Mesenchymal stem cell (in vitro differentiated cells and primary cell): ENCODE measurements around the gene ALPK3.

Experiments
- DNase-seq: peaks from one replicate; pipeline ENCODE4 v3.0.0-alpha.2; 2013
- H2AFZ ChIP-seq: one replicate; pipeline ENCODE4 v1.6.1; 2013; ENCODE audit warnings: low read depth, mild to moderate bottlenecking, control low read depth, inconsistent platforms, low read length, moderate library complexity
- H2AK5ac ChIP-seq: 2 replicates; pipeline ENCODE4 v1.6.1; 2013; ENCODE audit warnings: low read length, moderate library complexity, mild to moderate bottlenecking, inconsistent platforms; ENCODE audit not compliant: severe bottlenecking
- H2BK120ac ChIP-seq: one replicate; pipeline ENCODE4 v1.6.1; 2013; ENCODE audit warnings: low read depth, mild to moderate bottlenecking, inconsistent platforms, low read length, moderate library complexity
- H2BK12ac ChIP-seq, 2 experiments: one replicate each; pipeline ENCODE4 v1.6.1; 2013; ENCODE audit warnings: inconsistent platforms in 2 of 2, low read length in 2 of 2, mild to moderate bottlenecking in 2 of 2, moderate library complexity in 2 of 2, control low read depth in 1 of 2
- H2BK15ac ChIP-seq: one replicate; pipeline ENCODE4 v1.6.1; 2013; ENCODE audit warnings: mild to moderate bottlenecking, low read depth, inconsistent platforms; ENCODE audit not compliant: poor library complexity, severe bottlenecking
- H2BK5ac ChIP-seq: 2 replicates; pipeline ENCODE4 v1.6.1; 2013; ENCODE audit warnings: low read depth, mild to moderate bottlenecking, low read length, control low read depth, inconsistent platforms; ENCODE audit not compliant: poor library complexity, severe bottlenecking
- H3K14ac ChIP-seq, 2 experiments: one replicate each; pipeline ENCODE4 v1.6.1; 2013; ENCODE audit warnings: inconsistent platforms in 2 of 2, low read length in 2 of 2, control low read depth in 1 of 2, mild to moderate bottlenecking in 1 of 2, moderate library complexity in 1 of 2
- H3K18ac ChIP-seq, 2 experiments: one replicate each; pipeline ENCODE4 v1.6.1; 2013; ENCODE audit warnings: inconsistent platforms in 2 of 2, low read length in 2 of 2, control low read depth in 1 of 2, low read depth in 1 of 2, mild to moderate bottlenecking in 1 of 2
- H3K23ac ChIP-seq, 2 experiments: one replicate each; pipeline ENCODE4 v1.6.1; 2013; ENCODE audit warnings: inconsistent platforms in 2 of 2, low read length in 2 of 2, mild to moderate bottlenecking in 2 of 2, moderate library complexity in 2 of 2, control low read depth in 1 of 2
- H3K27ac ChIP-seq: 2 replicates; pipeline ENCODE4 v1.5.1; 2013; ENCODE audit warnings: mild to moderate bottlenecking, moderate library complexity, low read length, control low read depth, inconsistent platforms; ENCODE audit not compliant: poor library complexity, severe bottlenecking
- H3K27me3 ChIP-seq, 2 experiments: 2 replicates each; pipeline versions ENCODE4 v1.6.1 to v1.7.0; 2013; ENCODE audit warnings: low read length in 2 of 2, mild to moderate bottlenecking in 2 of 2, moderate library complexity in 2 of 2, control low read depth in 1 of 2, inconsistent platforms in 1 of 2; ENCODE audit not compliant: control insufficient read depth in 1 of 2, insufficient read depth in 1 of 2
- H3K36me3 ChIP-seq, 2 experiments: 2 replicates each; pipeline versions ENCODE4 v1.6.1 to v1.7.0; 2013; ENCODE audit warnings: low read length in 2 of 2, control low read depth in 1 of 2, inconsistent platforms in 1 of 2, low read depth in 1 of 2, mild to moderate bottlenecking in 1 of 2; ENCODE audit not compliant: insufficient read depth in 2 of 2, control insufficient read depth in 1 of 2
- H3K4ac ChIP-seq, 2 experiments: one replicate each; pipeline ENCODE4 v1.6.1; 2013; ENCODE audit warnings: inconsistent platforms in 2 of 2, low read length in 2 of 2, mild to moderate bottlenecking in 2 of 2, moderate library complexity in 2 of 2, control low read depth in 1 of 2, low read depth in 1 of 2
- H3K4me1 ChIP-seq: 2 replicates; pipeline ENCODE4 v1.6.1; 2013; ENCODE audit warnings: low read depth, low read length, control low read depth; ENCODE audit not compliant: control insufficient read depth, insufficient read depth
- H3K4me2 ChIP-seq: 2 replicates; pipeline ENCODE4 v1.6.1; 2013; ENCODE audit warnings: low read length, mild to moderate bottlenecking, inconsistent platforms; ENCODE audit not compliant: poor library complexity, severe bottlenecking
- H3K4me3 ChIP-seq, 2 experiments: 2 replicates each; pipeline versions ENCODE4 v1.5.1 to v1.7.0; 2013; ENCODE audit warnings: low read length in 2 of 2, mild to moderate bottlenecking in 2 of 2, control low read depth in 1 of 2, low read depth in 1 of 2; ENCODE audit not compliant: insufficient read depth in 1 of 2
- H3K79me1 ChIP-seq: replicated peaks from 2 replicates; pipeline ENCODE4 v1.6.1; 2013; ENCODE audit warnings: mild to moderate bottlenecking, control low read depth, low read length, inconsistent platforms; ENCODE audit not compliant: poor library complexity, severe bottlenecking
- H3K9ac ChIP-seq: 2 replicates; pipeline ENCODE4 v1.7.0; 2013; ENCODE audit warnings: mild to moderate bottlenecking, low read length, moderate library complexity
- H3K9me3 ChIP-seq: 2 replicates; pipeline ENCODE4 v1.7.0; 2013; ENCODE audit warnings: mild to moderate bottlenecking, low read length; ENCODE audit not compliant: control insufficient read depth
- H4K8ac ChIP-seq: one replicate; pipeline ENCODE4 v1.6.1; 2013; ENCODE audit warnings: inconsistent platforms, mild to moderate bottlenecking, low read length, moderate library complexity
- H4K91ac ChIP-seq: one replicate; pipeline ENCODE4 v1.6.1; 2013; ENCODE audit warnings: mild to moderate bottlenecking, low read length, inconsistent platforms
- WGBS: methylation state at CpG from one replicate; pipeline ENCODE4 v1.1.7; 2013; ENCODE audit warnings: mixed read lengths; 5-methylcytosine and 5-hydroxymethylcytosine counted together

ALPK3 gene

GRCh38 chr15:84819291-84819768, 2.2 kb downstream of the ALPK3 start:
- no peak overlapping the region for H3K9ac ChIP-seq
- peak overlapping the region in 1 of 2 experiments; percentile 67 for H3K18ac ChIP-seq
- no peak overlapping the region for H2AFZ ChIP-seq
- DNase-seq, result peak; percentile 33
- H3K79me1 ChIP-seq, result no peaks in the 10 kb centered on the region
- H3K4me3 ChIP-seq, result no peak overlapping the region
- H3K27ac ChIP-seq, result no peak overlapping the region
- no peaks in the 10 kb centered on the region for H3K36me3 ChIP-seq
- peak overlapping the region; percentile 29 to 45 for H2BK12ac ChIP-seq
- no peak overlapping the region for H3K4me2 ChIP-seq
- peak overlapping the region in 1 of 2 experiments; percentile 68 for H3K4ac ChIP-seq
- no peak overlapping the region for H2BK5ac ChIP-seq
- no peak overlapping the region for H3K23ac ChIP-seq
- no peak overlapping the region for H4K8ac ChIP-seq
- H2BK15ac ChIP-seq, result no peak overlapping the region
- H3K4me1 ChIP-seq, result peaks cover 16% of the 10 kb centered on the region
- no peak overlapping the region for H2BK120ac ChIP-seq
- H3K14ac ChIP-seq, result no peak overlapping the region
- peaks cover 9 to 10% of the 10 kb centered on the region in 2 experiments for H3K27me3 ChIP-seq
- H2AK5ac ChIP-seq, result no peak overlapping the region
- no peak overlapping the region for H4K91ac ChIP-seq
- WGBS, result 75% methylated on average over 3 of the region's 3 CpGs
- no peaks in the 10 kb centered on the region for H3K9me3 ChIP-seq

GRCh38 chr15:84819791-84820190, 2.6 kb downstream of the ALPK3 start:
- Histone ChIP-seq H3K14ac (no peak overlapping the region), H4K8ac (no peak overlapping the region), H2AFZ (no peak overlapping the region), H3K79me1 (no peaks in the 10 kb centered on the region), H3K23ac (no peak overlapping the region), H3K18ac (no peak overlapping the region), H3K9me3 (no peaks in the 10 kb centered on the region), H2BK15ac (no peak overlapping the region), H2BK120ac (no peak overlapping the region), H2BK5ac (no peak overlapping the region), H4K91ac (no peak overlapping the region), H3K4me2 (no peak overlapping the region), H2BK12ac (peak overlapping the region in 1 of 2 experiments; percentile 42), H3K27me3 (peaks cover 9 to 10% of the 10 kb centered on the region in 2 experiments), H3K27ac (no peak overlapping the region), H3K36me3 (no peaks in the 10 kb centered on the region), H3K9ac (no peak overlapping the region), H2AK5ac (no peak overlapping the region), H3K4ac (no peak overlapping the region), H3K4me1 (peaks cover 16% of the 10 kb centered on the region), H3K4me3 (no peak overlapping the region)
- DNase-seq, result no peak
- WGBS, result 100% methylated on average over 2 of the region's 2 CpGs

- 75% methylated on average over 8 of the region's 8 CpGs for WGBS
- DNase-seq, result no peak
These were observed 4.4 kb downstream of the ALPK3 start for GRCh38 chr15:84821501-84822021.

GRCh38 chr15:84822653-84823281, 5.6 kb downstream of the ALPK3 start:
- H3K14ac ChIP-seq, result no peak overlapping the region
- H3K4ac ChIP-seq, result no peak overlapping the region

More at GRCh38 chr15:84821501-84822021, 4.4 kb downstream of the ALPK3 start:
- H2BK5ac ChIP-seq, result no peak overlapping the region
- no peak overlapping the region for H2BK15ac ChIP-seq
- H3K27ac ChIP-seq, result no peak overlapping the region
- no peak overlapping the region for H3K18ac ChIP-seq
- H2BK120ac ChIP-seq, result no peak overlapping the region
- no peaks in the 10 kb centered on the region for H3K9me3 ChIP-seq
- H3K4me3 ChIP-seq, result no peak overlapping the region
- no peak overlapping the region for H2AFZ ChIP-seq
- no peaks in the 10 kb centered on the region for H3K36me3 ChIP-seq
- no peak overlapping the region for H3K14ac ChIP-seq
- no peak overlapping the region for H3K4me2 ChIP-seq
- peaks cover 16% of the 10 kb centered on the region for H3K4me1 ChIP-seq
- no peak overlapping the region for H2AK5ac ChIP-seq
- peaks cover 9% of the 10 kb centered on the region in 2 experiments for H3K27me3 ChIP-seq
- H3K4ac ChIP-seq, result no peak overlapping the region
- H3K23ac ChIP-seq, result no peak overlapping the region
- no peak overlapping the region for H2BK12ac ChIP-seq
- H4K91ac ChIP-seq, result no peak overlapping the region
- no peak overlapping the region for H4K8ac ChIP-seq
- no peaks in the 10 kb centered on the region for H3K79me1 ChIP-seq
- H3K9ac ChIP-seq, result no peak overlapping the region

More at GRCh38 chr15:84822653-84823281, 5.6 kb downstream of the ALPK3 start:
- H3K27ac ChIP-seq, result no peak overlapping the region
- no peak overlapping the region for H2BK15ac ChIP-seq
- H3K23ac ChIP-seq, result no peak overlapping the region
- no peak overlapping the region for H3K4me2 ChIP-seq
- H3K4me1 ChIP-seq, result peaks cover 8% of the 10 kb centered on the region
- H2BK120ac ChIP-seq, result no peak overlapping the region
- no peak overlapping the region for H2BK5ac ChIP-seq
- H2BK12ac ChIP-seq, result no peak overlapping the region
- H3K36me3 ChIP-seq, result no peaks in the 10 kb centered on the region
- H3K79me1 ChIP-seq, result no peaks in the 10 kb centered on the region
- 95% methylated on average over 4 of the region's 4 CpGs for whole genome bisulfite sequencing
- no peak overlapping the region for H3K18ac ChIP-seq
- H4K91ac ChIP-seq, result no peak overlapping the region
- H2AK5ac ChIP-seq, result no peak overlapping the region
- H4K8ac ChIP-seq, result no peak overlapping the region
- no peak overlapping the region for H3K9ac ChIP-seq
- H3K27me3 ChIP-seq, result peaks cover 5 to 19% of the 10 kb centered on the region in 2 experiments
- DNase-seq, result no peak
- no peak overlapping the region for H2AFZ ChIP-seq
- no peak overlapping the region for H3K4me3 ChIP-seq
- H3K9me3 ChIP-seq, result no peaks in the 10 kb centered on the region
